Muscle of back (tissue), 13 donors: Measurements from ENCODE around the gene OR2T27. TPM values are rescaled to one million over a fixed set of nuclear protein-coding genes. Genes with fewer than 3 reads are reported as not detected.
"Not testable (repeated sequence)": the region's sequence is repeated elsewhere in the genome, so short reads cannot be mapped to it uniquely, and the experiment has no call there.

Experiments used
- DNase-seq, 3 donors: peaks; one replicate each; pipeline versions ENCODE4 v3.0.0 to v3.0.0-alpha.2; 2013
- long read RNA-seq, 9 donors: transcript quantifications; one replicate each; lab custom pipeline, GENCODE V29; 2026
- polyA plus RNA-seq, 10 donors: library from polyadenylated mRNA; unstranded; fragments of 120-200 nt; gene quantifications; one replicate each; pipeline ENCODE4 v1.2.1, GENCODE V29; 2013; ENCODE audit not compliant: insufficient read length in 10 of 10

Gene OR2T27, protein sequence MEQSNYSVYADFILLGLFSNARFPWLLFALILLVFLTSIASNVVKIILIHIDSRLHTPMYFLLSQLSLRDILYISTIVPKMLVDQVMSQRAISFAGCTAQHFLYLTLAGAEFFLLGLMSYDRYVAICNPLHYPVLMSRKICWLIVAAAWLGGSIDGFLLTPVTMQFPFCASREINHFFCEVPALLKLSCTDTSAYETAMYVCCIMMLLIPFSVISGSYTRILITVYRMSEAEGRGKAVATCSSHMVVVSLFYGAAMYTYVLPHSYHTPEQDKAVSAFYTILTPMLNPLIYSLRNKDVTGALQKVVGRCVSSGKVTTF
- not detected for polyA plus RNA-seq
- long read RNA-seq, donor 1 = 0 reads
- long read RNA-seq, donor 2 = 0 reads
- long read RNA-seq, donor 3 = 0 reads
- long read RNA-seq, donor 4 = 0 reads
- long read RNA-seq, donor 5 = 0 reads
- long read RNA-seq, donor 6 = 0 reads
- long read RNA-seq, donor 7 = 0 reads
- long read RNA-seq, donor 8 = 0 reads
- long read RNA-seq, donor 9 = 0 reads

DNA sequence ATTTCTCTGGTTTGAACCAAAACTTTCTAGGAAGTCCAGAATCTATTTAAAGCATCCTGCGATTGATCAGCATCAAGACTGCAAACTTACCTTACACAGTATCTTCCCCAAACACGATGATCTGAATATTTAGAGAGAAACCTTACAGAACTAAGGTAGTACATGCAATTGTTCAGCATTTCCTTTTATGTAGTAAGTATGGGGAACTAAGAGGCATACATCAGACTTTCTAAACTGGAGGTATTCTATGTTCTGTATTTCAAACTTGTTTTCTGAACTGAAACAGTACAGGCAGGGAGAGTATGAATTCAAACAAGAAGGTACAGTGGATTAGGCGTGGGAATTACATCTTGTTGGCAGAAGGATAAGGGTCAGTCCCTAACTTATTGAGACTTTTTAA, at the start of gene OR2T27:
TSS of gene OR2T27 (minus strand) at position 175 of the 400 bp plus-strand sequence. CDS start 4,644 bp downstream, outside the sequence.
- DNase-seq = not testable (repeated sequence)

DNA sequence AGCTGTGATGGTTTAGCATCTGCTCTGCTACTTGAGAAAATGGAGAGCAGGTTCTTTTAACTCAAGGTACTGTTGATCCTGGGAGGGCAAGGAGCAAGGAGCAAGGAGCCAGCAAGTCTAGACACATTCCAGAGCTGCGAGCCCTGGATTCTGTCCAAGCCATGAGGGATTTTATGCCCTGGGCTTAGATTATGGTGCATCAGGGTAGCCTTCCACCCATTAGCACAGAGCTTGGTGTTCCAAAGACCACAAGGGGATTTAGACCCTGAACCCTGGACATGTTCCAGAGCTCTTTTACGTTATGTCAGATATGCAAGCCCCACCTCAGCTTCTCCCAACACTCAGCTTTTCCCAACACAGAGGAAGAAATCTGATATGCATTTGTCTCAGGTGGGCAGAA, 49.3 kb upstream of the OR2T27 start:
- DNase-seq = no peak

DNA sequence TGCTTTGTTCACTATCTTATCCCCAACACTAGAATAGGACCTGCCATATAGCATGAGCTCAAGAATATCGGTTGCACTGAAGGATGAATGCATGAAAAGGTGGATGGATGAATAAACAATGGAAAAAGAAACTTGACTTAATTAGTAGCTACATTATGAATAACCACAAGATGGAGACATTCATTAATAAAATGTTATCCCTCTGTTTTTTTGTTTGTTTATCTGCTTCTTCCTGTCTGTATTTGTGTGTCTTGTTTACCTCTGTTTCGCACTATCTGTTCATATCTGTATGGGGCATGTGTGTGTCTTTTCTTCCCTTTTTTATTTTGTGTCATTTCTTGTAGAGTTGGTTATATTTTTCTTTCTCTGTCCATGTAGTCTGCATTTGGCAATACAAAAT, 48.3 kb upstream of the OR2T27 start:
- no peak for DNase-seq

DNA sequence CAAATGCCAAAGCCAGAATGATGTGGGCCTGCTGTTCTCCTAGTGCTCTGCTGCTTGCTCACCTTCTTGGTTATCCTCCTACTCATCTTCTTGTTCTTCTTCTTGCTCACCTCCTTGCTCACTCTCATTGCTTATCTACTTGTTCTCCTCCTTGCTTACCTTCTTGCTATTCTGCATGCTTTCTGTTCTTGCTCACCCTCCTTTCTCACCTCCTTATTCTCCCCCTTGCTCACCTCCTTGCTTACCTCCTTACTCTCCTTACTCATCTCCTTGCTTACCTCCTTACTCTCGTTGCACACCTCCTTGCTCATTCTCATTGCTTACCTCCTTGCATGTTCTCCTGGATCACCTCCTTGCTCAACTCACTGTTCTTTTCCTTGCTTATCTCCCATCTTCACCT, 47.4 kb upstream of the OR2T27 start, which contains the start of gene OR14I1:
TSS of gene OR14I1 (minus strand) at position 53 of the 400 bp plus-strand sequence.
- no peak for DNase-seq

DNA sequence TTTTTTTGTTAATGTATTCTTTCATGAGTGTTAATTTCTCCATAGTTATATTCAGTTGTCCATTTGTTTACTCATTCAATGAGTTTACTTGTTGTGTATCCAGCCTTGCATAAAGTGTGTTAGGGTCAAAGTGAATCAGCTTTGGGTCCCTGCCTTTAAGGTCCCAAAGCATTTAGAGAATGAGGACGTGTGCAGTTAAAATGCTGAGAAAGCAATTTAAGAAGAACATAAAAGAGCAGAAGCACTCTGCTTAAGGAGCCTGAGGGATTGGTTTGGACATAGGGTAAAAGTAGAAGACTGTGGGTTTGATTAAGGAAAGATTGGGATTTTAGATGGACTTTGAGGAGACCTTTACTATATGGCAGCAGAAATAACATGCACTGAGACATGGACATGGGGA, 43.8 kb upstream of the OR2T27 start:
- DNase-seq = no peak

DNA sequence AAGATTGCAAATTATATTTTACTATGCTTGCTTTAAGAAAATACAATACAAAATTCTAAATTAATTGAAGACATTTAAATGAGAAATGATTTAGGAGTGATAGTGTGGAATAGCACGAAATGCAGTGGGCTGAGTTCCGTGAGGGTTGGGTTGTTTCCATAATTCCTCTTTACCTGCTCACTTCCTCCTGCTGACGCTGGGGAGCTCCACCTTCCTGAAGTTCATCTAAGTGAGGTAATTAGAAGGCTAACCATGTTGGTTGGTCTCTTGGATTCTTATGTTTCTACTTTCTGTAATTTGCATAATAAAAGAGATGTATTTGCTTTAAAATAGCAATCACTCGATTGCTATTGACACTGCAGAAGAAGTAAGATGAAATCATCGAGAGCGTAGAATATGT, 42.6 kb upstream of the OR2T27 start:
- DNase-seq = no peak

DNA sequence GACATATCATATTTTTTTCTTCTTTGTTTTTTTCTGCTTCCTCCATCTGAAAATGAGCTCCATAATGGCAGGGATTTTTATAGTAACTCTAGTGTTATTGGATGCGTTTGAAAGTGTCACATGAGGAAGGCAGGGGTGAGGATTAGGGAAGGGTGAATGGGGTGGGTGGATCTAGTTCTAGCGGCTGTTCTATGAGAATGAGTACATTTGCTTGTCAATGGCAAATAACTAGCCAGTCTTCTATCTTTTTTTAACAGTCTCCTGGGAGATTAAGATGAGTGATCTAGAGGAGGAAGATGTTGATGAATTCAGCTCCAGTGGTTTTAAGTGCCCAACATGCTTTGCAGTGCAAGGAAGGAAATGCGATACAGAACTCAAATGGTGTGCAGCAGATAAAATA, 41.4 kb upstream of the OR2T27 start:
- DNase-seq = no peak

DNA sequence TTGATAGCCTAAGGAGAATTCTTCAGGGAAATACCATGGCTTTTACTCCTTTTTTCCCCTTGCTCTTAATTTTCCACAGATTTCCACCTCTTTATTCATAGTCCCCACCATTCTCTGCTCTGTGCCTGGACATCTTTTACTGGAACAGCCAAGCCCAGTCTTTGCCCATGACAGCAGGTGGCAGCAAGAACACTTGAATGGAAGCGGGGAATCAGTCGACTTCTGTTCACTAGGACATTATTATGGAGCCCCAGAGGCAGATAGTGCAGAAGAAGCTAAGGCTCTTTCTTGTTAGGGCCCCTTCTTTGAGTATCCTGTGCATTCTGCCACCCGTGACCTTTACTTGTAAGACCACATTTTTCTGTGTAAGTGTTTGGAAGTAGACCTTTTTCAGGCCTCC, 40.9 kb upstream of the OR2T27 start:
- no peak for DNase-seq

DNA sequence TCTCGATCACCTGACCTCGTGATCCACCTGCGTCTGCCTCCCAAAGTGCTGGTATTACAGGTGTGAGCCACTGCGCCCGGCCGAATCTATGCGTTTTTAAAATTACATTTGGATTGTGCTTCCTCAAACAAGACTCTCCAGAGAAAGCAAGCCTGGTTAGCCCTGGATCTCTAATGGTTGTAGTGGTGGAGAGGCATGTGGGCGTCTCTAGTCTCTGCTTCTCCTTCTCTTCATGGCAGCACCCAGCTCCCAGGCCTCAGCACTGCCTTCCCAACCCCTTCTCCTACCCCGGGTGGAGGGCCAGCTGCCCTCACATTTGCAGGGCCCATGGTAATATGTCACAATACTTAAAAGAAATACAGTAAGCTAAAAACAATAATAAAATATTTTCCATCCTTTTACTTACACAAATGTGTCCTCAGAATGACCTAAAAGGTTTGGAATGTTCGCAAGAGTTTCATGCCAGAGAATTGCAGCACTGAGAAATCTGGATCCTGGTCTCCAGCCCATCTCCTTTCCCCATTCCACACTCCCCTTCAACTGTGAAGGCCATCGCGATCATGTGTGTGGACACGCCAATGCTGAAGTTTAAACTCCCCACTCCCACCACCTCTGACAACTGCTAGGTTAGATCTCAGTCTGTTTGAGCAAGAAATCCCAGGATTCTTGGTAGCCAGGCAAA, 40.3 kb upstream of the OR2T27 start:
- DNase-seq = no peak

DNA sequence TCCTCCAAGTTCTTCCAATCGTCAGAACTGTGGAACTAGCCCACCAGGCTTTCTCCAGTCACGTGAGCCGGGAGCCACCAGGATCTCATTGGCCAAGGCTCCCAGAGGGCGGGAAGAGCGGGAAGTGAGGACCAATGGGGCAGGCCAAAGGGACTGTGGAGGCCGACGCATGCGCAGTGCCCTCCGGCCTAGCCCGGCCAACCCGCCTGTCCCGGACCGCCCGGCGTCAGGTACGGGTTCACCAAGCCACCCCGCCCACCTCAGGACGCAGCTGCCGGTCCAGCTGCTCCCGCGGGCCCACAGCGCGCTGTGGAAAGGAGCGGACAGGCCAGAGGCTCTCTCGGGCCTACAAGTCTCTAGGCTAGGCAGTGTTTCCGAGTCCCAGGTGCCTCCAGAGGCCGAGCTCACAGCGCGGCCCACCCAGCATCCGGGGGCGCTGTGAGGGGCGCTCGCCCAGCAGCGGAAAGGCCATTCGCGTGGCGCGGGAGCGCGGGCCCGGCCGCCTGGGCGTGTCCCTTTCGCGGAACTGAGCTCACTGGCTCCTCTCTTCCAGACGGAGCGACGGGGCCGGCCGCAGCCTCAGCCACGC, 36.3 kb upstream of the OR2T27 start:
- no peak for DNase-seq

DNA sequence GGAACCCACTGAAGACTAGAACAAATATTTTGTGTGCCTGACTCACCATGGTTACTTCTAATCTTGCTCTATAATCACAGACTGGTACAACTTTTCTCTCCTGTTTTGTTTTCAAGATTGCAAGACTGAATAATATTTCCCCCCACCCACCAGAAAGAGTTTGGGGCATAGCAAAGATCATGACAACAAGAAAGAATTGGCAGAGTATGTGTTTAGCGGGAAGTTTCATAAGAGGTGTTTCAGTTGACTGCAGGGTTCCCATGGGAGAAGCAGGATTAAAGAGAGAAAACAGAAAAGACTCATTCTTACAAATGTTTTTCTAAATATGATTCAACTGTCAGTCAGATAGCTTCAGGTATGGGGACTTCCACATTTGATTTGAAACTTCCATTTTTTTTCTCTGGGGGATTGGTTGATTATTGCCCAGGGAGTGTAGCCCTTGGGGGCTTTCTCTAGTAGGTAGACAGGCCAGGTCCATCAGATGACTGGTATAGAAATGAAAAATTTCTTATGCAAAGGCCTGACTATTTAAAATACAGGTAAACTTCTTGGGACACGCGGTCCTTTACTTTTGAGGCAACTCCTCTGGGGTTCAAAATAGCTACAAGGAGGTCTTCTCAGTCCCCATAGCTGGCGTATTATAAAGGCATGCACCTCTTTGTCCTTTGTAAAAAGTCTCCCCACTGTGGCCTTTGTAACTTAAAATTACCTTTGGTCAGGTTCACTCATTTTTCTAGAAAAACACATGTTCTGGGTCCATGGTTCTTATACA, 33.4 kb upstream of the OR2T27 start:
- no peak for DNase-seq

DNA sequence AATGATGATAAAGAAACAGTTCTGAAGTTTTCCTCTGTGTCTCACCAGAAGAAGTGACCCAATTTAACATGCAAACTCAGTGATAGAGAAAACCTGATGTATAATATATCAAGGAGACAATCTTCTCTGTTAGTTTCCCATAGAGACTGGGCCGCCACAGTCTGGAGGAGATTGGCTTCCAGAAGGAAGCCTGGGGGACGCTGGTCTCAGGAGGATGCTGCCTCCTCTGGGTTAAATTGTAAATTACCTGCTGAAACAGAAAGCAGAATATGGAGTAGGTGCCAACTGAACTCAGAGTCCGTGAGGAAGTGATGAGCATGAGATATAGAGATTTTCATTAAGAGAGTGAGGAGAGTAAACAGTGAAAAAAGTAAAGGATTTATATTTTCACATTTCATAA, 31.5 kb upstream of the OR2T27 start:
- DNase-seq = no peak

DNA sequence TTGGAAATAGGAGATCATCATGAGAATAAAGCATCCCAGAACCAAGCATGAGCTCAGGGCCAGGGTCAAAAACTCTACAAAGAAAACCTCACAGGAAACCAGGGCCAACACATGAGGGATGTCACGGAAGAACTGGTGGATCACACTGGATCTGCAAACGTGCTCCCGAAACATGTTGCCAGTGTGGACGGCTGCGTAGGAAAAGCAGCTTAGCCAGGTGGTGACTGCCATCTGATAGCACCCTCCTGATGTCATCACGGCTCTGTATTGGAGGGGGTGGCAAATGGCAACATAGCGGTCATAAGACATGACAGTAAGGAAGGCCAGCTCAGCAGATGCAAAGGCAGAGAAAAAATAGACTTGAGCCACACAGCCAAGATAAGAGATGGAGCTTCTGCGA, 26.3 kb upstream of the OR2T27 start:
- DNase-seq = no peak

DNA sequence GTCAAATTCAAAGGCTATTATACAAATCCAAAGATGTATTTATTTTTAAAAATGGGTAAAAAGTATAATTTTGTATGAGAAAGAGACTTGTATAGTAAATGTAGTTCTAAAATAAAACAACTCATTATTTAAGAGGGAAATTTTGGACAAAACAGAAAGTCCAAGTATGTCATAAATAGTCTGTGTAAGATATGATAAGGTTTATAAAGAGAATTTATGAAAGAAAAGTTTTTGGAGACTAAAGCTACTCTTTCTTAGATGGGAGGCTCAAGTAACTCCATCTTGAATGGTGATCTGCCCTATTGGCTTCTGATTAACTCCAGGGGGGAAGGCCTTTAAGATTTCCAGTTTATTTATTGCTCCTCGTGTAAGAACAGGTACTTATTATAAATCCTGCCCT, 14.7 kb upstream of the OR2T27 start:
- no peak for DNase-seq

DNA sequence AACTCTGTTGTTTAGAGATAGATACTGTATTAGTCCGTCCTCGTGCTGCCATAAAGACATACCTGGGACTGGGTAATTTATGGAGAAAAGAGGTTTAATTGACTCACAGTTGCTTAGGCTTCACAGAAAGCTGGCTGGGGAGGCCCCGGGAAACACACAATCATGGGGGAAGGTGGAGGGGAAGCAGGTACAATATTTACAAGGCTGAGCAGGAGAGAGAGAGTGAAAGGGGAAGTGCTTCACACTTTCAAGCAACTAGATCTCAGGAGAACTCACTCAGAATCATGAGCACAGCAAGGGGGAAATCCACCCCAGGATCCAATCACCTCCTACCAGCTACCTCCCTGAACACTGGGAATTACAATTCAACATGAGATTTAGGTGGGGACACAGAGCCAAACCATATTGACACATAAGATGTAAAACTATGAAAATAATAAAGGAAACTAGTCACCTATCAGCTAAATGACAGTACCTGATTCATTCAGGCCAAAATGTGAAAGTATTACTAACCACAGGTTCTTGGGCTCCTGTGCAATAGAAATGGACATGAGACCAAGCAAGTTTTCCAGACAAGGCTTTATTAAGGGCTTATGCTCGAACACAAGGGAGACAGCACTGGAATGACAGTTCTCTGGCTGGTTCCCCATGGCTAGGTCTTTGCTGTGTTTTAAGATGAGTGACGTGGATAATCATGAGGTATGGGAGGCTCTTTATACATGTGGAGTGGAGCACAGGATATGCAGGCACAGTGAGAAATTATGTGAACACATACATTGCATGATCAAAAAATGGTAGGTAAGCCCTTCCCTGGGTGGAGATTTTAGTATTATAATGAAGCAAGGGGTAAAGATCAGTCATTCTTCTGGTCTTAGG, 8.4 kb upstream of the OR2T27 start:
- DNase-seq = not testable (repeated sequence)

DNA sequence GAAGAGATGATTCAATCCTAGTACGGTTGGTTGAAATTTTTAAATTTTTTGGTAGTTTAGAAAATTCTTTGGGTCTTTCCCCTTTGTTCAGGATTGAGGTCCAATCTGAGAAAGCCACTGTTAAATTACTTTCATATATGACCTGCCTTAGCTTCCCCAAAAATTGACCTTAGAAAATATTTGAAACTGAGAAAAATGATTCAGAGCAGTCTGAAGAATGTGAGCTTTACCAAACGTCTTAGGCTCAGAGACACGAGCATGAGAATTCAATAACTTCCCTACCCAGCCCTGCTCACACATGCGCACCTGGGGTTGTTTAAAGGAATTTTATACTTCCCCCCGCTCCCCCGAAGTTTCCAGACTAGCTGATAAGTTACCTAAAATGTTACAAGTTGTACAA, 1.5 kb upstream of the OR2T27 start:
- DNase-seq = not testable (repeated sequence)

DNA sequence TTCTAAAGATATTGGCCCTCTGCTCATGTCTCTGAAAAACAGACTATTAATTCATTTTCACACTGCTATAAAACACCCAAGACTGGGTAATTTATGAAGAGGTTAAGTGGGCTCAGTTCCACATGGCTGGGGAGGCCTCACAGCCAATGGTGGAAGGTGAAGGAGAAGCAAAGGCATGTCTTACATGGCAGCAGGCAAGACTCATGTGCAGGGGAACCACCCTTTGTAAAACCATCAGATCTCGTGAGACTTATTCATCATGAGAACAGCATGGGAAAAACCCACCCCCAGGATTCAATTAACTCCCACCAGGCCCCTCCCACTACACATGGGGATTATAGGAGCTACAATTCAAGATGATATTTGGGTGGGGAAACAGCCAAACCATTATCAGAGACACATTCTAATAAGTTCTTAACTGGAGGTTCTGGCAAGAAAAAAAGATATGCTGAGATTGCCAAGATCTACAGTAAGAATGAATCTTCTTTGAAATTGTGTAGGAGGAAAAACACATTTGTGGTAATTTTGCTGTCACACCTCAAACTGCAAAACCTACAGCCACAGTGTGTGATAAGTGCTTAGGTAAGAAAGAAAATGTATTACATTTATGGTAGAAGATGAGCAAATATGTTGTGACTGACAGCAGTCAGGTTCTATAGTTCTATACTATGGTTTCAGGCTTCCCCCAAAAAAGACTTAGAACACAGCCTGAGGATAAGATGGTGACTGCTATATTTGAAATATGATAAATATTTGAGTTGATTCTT, 6.4 kb downstream of the OR2T27 start:
- DNase-seq = not testable (repeated sequence)

DNA sequence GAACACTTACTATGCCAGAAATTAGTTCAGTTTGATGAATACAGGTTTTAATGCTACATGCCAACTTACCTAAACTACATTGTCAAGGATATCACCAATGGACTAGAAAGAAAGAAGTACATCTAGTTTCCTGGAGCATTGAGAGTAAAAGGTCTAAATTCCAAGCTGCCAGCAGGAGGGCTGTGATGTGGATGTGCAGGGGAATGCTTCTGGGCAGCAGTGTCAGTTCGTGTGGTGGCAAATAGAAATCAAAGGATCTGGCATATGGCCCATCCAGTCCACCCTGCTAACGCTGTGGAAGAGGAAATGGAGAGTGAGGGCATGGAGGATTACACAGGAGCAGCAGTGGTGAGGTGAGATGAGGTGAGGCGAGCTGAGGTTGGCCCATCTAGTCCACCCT, 10.2 kb downstream of the OR2T27 start, which contains the start of gene OR2T35:
TSS of gene OR2T35 (minus strand) at position 101 of the 400 bp plus-strand sequence. CDS start 6,020 bp downstream, outside the sequence.
- DNase-seq = not testable (repeated sequence)

DNA sequence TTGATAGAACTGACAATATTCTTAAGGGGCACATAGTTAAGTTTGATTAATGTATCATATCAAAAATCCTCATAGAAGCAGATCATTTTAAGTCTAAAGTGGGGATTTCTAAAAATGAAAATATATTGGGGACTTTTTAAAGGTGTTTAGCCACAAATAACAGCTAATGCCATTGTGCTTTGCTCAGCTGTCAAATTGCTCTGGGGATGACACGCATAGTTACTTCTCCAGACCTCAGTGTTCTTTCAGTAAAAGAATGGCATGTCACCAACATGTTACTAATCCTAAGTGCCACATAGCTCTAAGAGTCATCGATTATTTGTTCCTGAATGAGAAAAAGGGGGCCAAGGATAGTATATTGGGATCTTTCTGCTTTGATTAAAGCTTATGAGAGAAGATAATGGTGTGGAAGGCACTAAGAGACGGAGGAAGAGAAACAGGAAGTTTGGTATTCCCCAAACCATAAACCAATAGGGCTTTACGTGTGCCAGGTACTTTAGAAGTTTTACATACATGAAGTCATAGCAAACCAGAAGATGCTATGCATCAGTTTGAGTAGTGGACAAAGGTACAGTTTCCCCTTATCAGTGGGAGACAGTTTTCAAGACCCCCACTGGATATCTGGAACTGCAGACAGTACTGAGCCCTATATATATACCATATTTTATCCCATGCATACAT, 12.2 kb downstream of the OR2T27 start:
- DNase-seq = not testable (repeated sequence)
